Activated CD4-positive, alpha-beta T cell treated with anti-CD3 and anti-CD28 coated beads, Interleukin-2, amount 50 U/mL, for 48 hours (primary cell): ENCODE data around the gene ZNFX1.
A peak's percentile ranks its signal among the peaks of the same experiment; 100 is the strongest.

Experiments
- DNase-seq, 2 experiments: peaks; one replicate each; pipeline ENCODE4 v3.0.0-alpha.2; 2020

The ZNFX1 gene

DNA sequence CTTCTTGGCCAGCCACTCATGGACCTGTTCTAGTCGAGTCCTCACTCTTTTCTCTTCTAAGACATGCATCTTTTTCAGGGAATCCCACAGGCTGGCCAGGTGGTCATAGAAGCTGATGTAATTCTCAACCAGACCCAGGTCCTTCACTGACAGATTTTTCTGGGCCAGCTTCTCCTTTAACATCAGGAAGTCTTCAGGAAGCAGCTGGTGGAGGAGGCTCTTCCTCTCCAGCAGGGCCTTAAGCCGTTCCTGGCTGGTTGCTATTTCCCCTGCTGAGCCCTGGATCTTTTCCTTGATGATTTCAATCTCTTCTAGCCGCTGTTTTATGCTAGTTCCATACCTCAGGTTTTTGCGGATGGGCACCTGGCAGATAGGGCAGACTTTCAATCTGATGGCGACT, 30.1 kb downstream of the ZNFX1 start:
- DNase-seq, result no peak

- DNase-seq, result no peak
These were observed 30.6 kb downstream of the ZNFX1 start for GRCh38 chr20:49247169-49247723.

GRCh38 chr20:49245921-49246740, 31.7 kb downstream of the ZNFX1 start:
- DNase-seq, result peak in 1 of 2 experiments; percentile 27

DNA sequence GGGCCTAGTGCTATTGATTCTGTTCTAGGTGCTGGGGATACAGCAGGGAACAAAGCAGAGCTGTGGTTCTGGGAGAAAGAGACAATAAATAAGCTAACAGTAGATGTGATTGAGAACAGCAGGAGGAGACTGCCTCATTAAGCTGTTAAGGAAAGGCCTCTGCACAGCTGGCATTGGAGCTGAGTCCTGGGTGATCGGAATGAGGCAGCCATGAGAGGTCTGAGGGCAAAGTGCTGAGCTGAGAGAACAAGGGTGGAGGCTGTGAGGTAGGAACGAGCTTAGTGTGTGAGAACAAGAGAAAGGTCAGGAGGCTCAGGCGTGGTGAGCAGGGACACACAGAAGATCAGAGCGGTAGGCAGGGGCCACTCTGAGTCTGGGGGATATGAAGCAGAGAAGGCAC, 40.3 kb downstream of the ZNFX1 start:
- no peak for DNase-seq

GRCh38 chr20:49236301-49236700, 41.6 kb downstream of the ZNFX1 start:
- no peak for DNase-seq

DNA sequence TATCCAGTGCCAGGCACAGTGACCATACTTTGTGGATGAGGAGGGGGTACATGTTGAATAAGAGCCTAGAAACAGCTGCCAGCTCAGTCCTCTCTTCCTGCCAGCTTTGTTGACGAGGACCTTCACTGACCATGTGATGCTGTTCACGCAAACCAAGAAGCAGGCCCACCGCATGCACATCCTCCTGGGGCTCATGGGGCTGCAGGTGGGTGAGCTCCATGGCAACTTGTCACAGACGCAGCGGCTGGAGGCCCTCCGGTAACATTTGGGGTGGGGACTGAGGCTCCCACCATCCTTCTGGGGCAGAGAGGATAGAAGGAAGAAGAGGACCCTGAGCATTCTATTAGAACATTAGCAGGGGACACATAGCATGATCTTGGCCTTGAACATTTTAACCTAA, 43.0 kb downstream of the ZNFX1 start:
- no peak for DNase-seq

GRCh38 chr20:49233226-49233625, 44.6 kb downstream of the ZNFX1 start:
- no peak for DNase-seq

DNA sequence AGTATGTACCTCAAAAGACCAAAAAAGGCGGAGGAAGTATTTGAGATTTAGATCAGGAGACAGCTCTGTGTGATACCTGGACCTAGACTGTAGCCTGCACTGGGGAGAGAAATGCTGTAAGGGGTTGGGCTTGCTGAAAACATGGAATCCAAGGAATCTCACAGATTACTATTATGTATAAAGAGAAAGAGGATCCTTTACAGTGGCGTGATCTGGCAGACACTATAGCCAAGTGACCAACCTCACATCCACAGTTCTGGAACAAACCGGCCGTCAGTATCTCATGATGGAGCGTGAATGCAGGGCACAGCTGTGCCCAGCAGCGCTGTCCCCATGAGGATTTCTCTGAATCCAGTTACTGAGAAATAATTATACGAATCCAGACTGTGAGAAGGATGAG, 46.4 kb downstream of the ZNFX1 start:
- no peak for DNase-seq

DNA sequence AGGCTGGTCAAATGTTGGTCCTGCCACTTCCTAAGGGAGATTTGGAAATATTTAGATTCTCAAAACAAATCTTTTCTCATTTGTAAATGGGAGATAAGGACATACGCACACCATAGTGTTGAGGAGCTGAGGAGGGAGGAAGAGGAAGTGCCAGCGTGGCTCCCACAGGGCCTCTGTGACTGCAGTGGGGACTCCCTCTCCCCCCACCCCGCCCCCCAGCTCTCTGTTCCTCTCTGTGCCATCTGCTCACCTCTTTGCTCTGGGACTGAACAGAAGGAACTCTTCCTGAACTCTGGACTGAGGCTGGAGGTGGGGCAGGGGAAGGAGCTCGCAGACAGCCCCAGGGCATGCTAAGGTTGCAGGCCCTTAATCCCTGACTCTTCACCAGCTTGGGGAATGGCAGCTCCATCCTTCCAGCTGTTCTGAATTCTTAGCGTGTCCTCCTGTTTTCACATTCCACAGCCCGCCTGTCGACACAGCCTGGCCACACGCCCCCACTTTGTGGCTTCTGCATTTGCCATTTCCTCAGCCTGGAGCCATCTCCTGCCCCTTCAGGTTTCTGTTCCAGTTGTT, 47.2 kb downstream of the ZNFX1 start:
- no peak for DNase-seq

- no peak for DNase-seq
These were observed 47.8 kb downstream of the ZNFX1 start for GRCh38 chr20:49230021-49230420.

DNA sequence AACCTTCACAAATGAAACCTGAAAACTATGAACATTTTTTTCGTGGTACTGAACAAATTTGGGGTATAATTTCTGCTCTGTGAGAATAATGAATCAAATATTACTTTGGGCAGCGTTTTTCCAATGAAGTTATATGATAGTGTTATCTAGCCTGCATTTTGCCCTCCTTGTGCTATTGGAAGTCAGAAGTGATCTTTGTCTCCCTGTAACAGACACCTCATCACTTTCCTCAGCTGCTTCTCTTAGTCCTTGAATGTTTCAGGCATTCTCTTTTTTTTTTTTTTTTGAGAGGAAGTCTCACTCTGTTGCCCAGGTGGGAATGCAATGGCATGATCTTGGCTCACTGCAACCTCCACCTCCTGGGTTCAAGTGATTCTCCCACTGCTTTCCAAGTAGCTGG, 48.5 kb downstream of the ZNFX1 start:
- DNase-seq, result no peak

- DNase-seq, result no peak
These were observed 49.2 kb downstream of the ZNFX1 start for GRCh38 chr20:49228676-49229075.

DNA sequence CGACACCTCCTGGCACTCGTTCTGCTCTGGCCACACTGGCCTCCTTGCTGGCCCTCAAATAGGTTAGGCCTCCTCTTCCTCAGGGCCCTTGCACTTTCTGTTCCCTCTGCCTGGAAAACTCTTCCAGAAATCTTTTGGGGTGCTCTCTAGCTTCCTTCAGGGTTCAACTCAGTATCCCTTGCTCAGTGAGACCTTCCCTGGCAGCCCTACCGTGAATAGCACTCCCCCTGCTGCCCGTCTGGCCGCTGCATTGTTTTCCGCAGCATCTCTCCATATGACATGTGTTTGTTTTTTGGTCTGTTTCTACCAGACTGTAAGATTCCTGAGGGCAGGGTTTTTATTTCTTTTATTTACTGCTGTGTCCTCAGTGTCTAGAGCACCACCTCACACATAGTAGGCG, 52.0 kb downstream of the ZNFX1 start:
- no peak for DNase-seq

- DNase-seq, result no peak
These were observed 57.7 kb downstream of the ZNFX1 start for GRCh38 chr20:49219924-49220831.

DNA sequence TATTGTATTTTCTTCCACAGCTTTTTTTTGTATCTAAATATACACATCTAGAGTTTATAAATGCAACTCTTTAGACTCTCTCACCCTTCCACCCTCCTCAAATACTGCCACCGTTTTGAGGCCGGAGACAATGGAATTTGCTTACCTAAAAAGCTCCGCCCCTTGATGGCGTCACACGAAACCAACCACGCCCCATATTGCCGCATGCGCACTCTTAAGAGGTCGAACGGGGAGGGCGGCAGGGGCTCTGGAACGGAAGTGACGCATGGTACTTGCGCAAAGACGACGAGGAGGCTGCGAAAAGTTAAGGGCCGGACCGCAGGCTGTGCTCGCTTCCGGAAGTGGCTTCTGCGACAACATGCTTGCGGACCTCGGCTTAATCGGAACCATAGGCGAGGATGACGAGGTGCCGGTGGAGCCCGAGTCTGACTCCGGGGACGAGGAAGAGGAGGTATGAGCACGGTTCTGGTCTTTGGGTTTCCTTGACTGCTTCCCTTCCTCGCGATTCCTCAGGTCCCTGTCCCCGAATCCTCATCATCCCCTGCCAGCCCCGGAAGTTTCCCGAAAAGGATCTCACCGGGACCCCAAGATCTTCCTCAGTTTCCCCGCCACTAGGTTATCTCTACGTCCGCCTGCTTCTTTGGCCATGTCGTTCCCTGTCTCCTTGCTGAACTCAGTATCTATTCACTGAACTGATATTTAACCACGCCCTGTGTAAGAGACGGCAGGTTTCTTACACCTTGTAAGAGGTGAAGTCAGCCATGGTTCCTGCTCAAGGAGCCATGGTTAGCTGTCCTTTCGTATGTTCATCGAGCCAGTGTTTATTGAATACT, 58.5 kb downstream of the ZNFX1 start, which contains the start of gene DDX27:
TSS of gene DDX27 (plus strand) at position 326 of the 833 bp plus-strand sequence. CDS start at position 359, 33 bp downstream.
- peak; percentile 96 for DNase-seq

DNA sequence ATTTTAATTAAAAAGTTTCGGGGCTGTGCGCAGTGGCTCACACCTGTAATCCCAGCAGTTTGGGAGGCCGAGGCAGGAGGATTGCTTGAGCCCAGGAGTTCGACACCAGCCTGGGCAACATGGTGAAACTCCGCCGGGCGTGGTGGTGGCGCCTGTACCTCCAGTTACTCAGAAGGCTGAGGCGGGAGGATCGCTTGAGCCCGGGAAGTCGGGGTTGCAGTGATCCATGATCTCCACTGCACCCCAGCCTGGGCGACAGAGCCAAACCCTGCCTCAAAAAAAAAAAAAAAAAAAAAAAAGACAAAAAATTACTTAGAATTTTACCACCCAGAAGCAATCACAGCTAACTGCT, 59.1 kb downstream of the ZNFX1 start:
- DNase-seq, result peak; percentile 5 to 24

GRCh38 chr20:49216991-49217578, 60.8 kb downstream of the ZNFX1 start:
- peak; percentile 99 for DNase-seq

- DNase-seq, result no peak
These were observed 62.6 kb downstream of the ZNFX1 start for GRCh38 chr20:49215232-49215631.

- no peak for DNase-seq
These were observed 63.3 kb downstream of the ZNFX1 start for GRCh38 chr20:49214571-49214970.

- DNase-seq, result no peak
These were observed 67.1 kb downstream of the ZNFX1 start for GRCh38 chr20:49210757-49211110.

DNA sequence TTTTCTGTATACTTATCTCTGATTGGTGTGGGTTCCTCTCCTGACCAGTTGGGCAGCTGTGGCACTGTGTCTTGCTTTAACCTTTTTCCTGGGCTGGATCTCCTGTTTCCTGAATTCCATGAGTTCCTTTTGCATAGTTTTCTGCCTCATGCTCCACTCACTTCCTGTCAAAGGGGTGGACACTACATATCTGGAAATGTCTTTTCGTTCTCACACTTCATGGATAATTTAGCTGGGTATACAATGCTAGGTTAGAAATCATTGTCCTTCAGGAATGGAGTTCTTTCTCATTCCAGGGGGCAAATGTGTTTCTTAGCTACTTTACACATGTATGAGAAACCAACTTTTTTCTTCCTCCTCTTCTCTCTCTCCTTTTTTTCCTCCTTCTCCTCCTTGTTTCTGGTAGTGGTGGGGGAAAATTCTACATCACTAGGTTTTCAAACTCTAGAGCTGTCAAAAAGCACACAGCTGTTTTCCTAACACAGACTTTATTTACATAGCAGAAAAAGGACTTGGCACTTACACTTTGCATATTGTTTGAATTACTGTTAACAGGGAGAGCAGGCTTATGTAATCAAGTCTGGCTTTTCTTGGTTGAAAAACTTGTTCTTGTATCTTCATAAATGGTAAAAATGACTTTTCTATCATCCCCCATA, 67.6 kb downstream of the ZNFX1 start:
- DNase-seq, result no peak
